Endothelial cell of umbilical vein (primary cell): ENCODE measurements around the gene LAMC3. TPM values are rescaled to one million over a fixed set of nuclear protein-coding genes. Genes with fewer than 3 reads are reported as not detected.

Experiments used
- BruUV-seq: library from RNA; stranded (reverse); fragments of 400-500 nt; replicated peaks from 2 replicates; lab custom pipeline; 2021; lab: Mats Ljungman, UMichigan
- CTCF ChIA-PET: fragments of 300-600, 350-600 bp; sonication (Branson Sonifier 250); formaldehyde crosslinking; loops from one replicate; lab custom pipeline; 2021; ENCODE audit warnings: antibody characterized with exemption, inconsistent platforms; lab: Charles Lee
- POLR2A ChIA-PET: fragments of 300-600, 350-600 bp; sonication (Branson Sonifier 250); formaldehyde crosslinking; loops from one replicate; lab custom pipeline; 2021; ENCODE audit warnings: antibody characterized with exemption, inconsistent platforms; lab: Charles Lee
- DNase-seq: peaks from one replicate; pipeline ENCODE4 v3.0.0-alpha.2; 2011; ENCODE audit warnings: low read depth, low spot score
- FAIRE-seq: peaks from 2 replicates; lab custom pipeline; 2011; peaks lifted over from hg19 to GRCh38; lab: Jason Lieb, UNC
- H2AFZ ChIP-seq: 2 replicates; pipeline ENCODE4 v1.6.0; 2012; ENCODE audit warnings: low read depth, low read length, control low read depth, inconsistent platforms
- H3K27ac ChIP-seq: 2 replicates; pipeline ENCODE4 v1.5.1; 2011; ENCODE audit warnings: low read depth, mild to moderate bottlenecking, control low read depth, low read length, moderate library complexity; ENCODE audit not compliant: insufficient read depth
- H3K27me3 ChIP-seq, 2 experiments: 2 replicates each; pipeline versions ENCODE4 v1.6.0 to v1.6.1; 2011; ENCODE audit warnings: low read length in 2 of 2, mixed read lengths in 1 of 2; ENCODE audit not compliant: control insufficient read depth in 2 of 2, insufficient read depth in 2 of 2
- H3K36me3 ChIP-seq, 2 experiments: 2 replicates in 1 of 2; 3 replicates in 1 of 2; pipeline ENCODE4 v1.5.1; 2011; ENCODE audit warnings: low read length in 2 of 2, mild to moderate bottlenecking in 1 of 2, moderate library complexity in 1 of 2; ENCODE audit not compliant: control insufficient read depth in 2 of 2, insufficient read depth in 2 of 2; ENCODE audit errors: extremely low read depth in 1 of 2
- H3K4me1 ChIP-seq: 3 replicates; pipeline ENCODE4 v1.5.1; 2011; ENCODE audit warnings: mild to moderate bottlenecking, low read length; ENCODE audit not compliant: control insufficient read depth, insufficient read depth; ENCODE audit errors: extremely low read depth
- H3K4me2 ChIP-seq: 2 replicates; pipeline ENCODE4 v1.6.1; 2011; ENCODE audit warnings: low read length, control low read depth, mixed read lengths; ENCODE audit not compliant: insufficient read depth
- H3K4me3 ChIP-seq, 3 experiments: fragments of 200-600 bp in 1 of 3; sonication (generic), shearing (Covaris generic) in 1 of 3; replicated peaks in 1 of 3; 2 replicates each; pipeline ENCODE4 v1.5.1; 2011 to 2016; ENCODE audit warnings: control low read depth in 3 of 3, low read length in 3 of 3, mild to moderate bottlenecking in 2 of 3, inconsistent platforms in 1 of 3, low read depth in 1 of 3, moderate library complexity in 1 of 3; ENCODE audit not compliant: insufficient read depth in 1 of 3
- H3K79me2 ChIP-seq: 2 replicates; pipeline ENCODE4 v1.6.0; 2012; ENCODE audit warnings: low read length, inconsistent platforms; ENCODE audit not compliant: control insufficient read depth, insufficient read depth
- H3K9ac ChIP-seq: replicated peaks from 2 replicates; pipeline ENCODE3; 2011; ENCODE audit warnings: low read length, control low read depth; ENCODE audit not compliant: insufficient read depth; ENCODE audit errors: extremely low read depth
- H3K9me1 ChIP-seq: replicated peaks from 3 replicates; pipeline ENCODE4 v1.6.0; 2011; ENCODE audit warnings: mild to moderate bottlenecking, low read length; ENCODE audit not compliant: control insufficient read depth, insufficient read depth; ENCODE audit errors: extremely low read depth
- H3K9me3 ChIP-seq: replicated peaks from 2 replicates; pipeline ENCODE4 v1.5.1; 2012; ENCODE audit warnings: low read length, inconsistent platforms; ENCODE audit not compliant: control insufficient read depth, insufficient read depth
- H4K20me1 ChIP-seq: replicated peaks from 2 replicates; pipeline ENCODE3; 2011; ENCODE audit warnings: mild to moderate bottlenecking, low read length; ENCODE audit not compliant: control insufficient read depth, insufficient read depth; ENCODE audit errors: extremely low read depth
- EZH2 ChIP-seq: IDR thresholded peaks from 2 replicates; pipeline ENCODE4 v1.6.1; 2012; ENCODE audit warnings: borderline replicate concordance, low read depth, mild to moderate bottlenecking, moderate library complexity, low read length, inconsistent platforms; ENCODE audit not compliant: severe bottlenecking
- FOS ChIP-seq: IDR thresholded peaks from 2 replicates; pipeline ENCODE4 v1.6.1; 2011; ENCODE audit warnings: mild to moderate bottlenecking, low read length, moderate library complexity, borderline replicate concordance; ENCODE audit not compliant: insufficient read depth
- GATA2 ChIP-seq: IDR thresholded peaks from 2 replicates; pipeline ENCODE4 v1.7.0; 2011; ENCODE audit warnings: low read depth, mild to moderate bottlenecking, moderate library complexity, mixed read lengths, low read length; ENCODE audit not compliant: insufficient read length, insufficient read depth
- JUN ChIP-seq: IDR thresholded peaks from 2 replicates; pipeline ENCODE4 v1.6.1; 2011; ENCODE audit warnings: borderline replicate concordance, low read depth; ENCODE audit not compliant: insufficient read length, insufficient read depth
- MAX ChIP-seq: IDR thresholded peaks from 2 replicates; pipeline ENCODE4 v1.6.1; 2011; ENCODE audit not compliant: insufficient read depth, insufficient read length
- MYC ChIP-seq: IDR thresholded peaks from one replicate; pipeline ENCODE4 v1.6.1; 2011; ENCODE audit warnings: mild to moderate bottlenecking, low read depth, low read length
- POLR2A ChIP-seq: IDR thresholded peaks from 2 replicates; pipeline ENCODE4 v1.6.1; 2012; ENCODE audit warnings: low read depth, mild to moderate bottlenecking, control low read depth, low read length
- POLR2AphosphoS5 ChIP-seq: IDR thresholded peaks from 2 replicates; pipeline ENCODE4 v1.6.1; 2012; ENCODE audit warnings: low read depth, mild to moderate bottlenecking, control low read depth, low read length, moderate library complexity; ENCODE audit not compliant: insufficient read depth
- dilution Hi-C: fragments of 300-500 bp; cut with MboI; formaldehyde crosslinking; loops from one replicate; pipeline ENCODE4 v1.15.0; 2019; ENCODE audit warnings: low sequenced_read_pairs; ENCODE audit not compliant: extremely low pct_ligation_motif_present
- intact Hi-C: fragments of 100-400 bp; cut with micrococcal nuclease; formaldehyde crosslinking; loops from one replicate; pipeline ENCODE4 v1.10.0; 2022
- polyA plus RNA-seq, 4 experiments: library from polyadenylated mRNA; depleted of rRNA in 3 of 4; stranded (reverse) in 3 of 4; unstranded in 1 of 4; fragments of >200 nt; gene quantifications; 2 replicates each; pipeline versions ENCODE4 v1.2.1 to v1.2.3, GENCODE V29; 2011 to 2012; ENCODE audit warnings: missing spikeins in 1 of 4
- total RNA-seq: library from RNA; stranded (reverse); gene quantifications from 2 replicates; pipeline ENCODE4 v1.2.3, GENCODE V29; 2021
- TF ChIP-seq, protein P1 (sequence below), 2 donors: IDR thresholded peaks; 1 replicate in 1 of 2; 2 replicates in 1 of 2; pipeline ENCODE4 v1.5.1; 2011; ENCODE audit warnings: low read length in 2 of 2, mild to moderate bottlenecking in 2 of 2, moderate library complexity in 2 of 2, control low read depth in 1 of 2, inconsistent platforms in 1 of 2, low read depth in 1 of 2; ENCODE audit not compliant: insufficient read depth in 1 of 2; ENCODE audit errors: extremely low read depth in 1 of 2

Gene LAMC3
- total and polyA plus RNA-seq, 2 donors (not counting 3 experiments of a cell fraction or from before 2014, with no cell fraction given), result 0.18 to 0.38 TPM

DNA sequence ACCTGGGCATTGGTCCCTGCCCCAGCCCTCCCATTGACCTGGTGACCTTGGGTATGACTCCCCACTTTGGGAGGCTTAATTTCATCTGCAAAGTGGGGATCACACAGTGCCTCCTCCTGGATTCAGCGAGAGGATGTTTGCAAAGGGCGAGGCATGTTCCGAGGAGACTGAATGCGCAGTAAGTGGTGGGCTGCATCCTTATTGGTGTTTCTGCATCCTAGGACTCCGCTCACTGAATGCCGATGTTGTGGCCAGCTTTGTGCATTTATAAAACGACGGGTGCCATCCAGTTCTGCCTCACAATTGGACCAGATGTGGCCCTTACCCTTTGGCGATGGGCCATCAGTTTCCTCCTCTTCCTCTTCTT, 63.9 kb downstream of the LAMC3 start:
- H3K9ac ChIP-seq, result no peak overlapping the region
- no peaks in the 10 kb centered on the region for H4K20me1 ChIP-seq
- dilution Hi-C loops (no loop called here), intact Hi-C loops (no loop called here)
- DNase-seq, result no peak
- no peak for FAIRE-seq
- BruUV-seq, result no TSS peak
- H3K9me3 ChIP-seq, result no peaks in the 10 kb centered on the region
- TF ChIP-seq GATA2 (no peak), POLR2AphosphoS5 (no peak), MYC (no peak), POLR2A (no peak), FOS (no peak), MAX (no peak), JUN (no peak), EZH2 (no peak)
- TF ChIP-seq, protein P1, sequence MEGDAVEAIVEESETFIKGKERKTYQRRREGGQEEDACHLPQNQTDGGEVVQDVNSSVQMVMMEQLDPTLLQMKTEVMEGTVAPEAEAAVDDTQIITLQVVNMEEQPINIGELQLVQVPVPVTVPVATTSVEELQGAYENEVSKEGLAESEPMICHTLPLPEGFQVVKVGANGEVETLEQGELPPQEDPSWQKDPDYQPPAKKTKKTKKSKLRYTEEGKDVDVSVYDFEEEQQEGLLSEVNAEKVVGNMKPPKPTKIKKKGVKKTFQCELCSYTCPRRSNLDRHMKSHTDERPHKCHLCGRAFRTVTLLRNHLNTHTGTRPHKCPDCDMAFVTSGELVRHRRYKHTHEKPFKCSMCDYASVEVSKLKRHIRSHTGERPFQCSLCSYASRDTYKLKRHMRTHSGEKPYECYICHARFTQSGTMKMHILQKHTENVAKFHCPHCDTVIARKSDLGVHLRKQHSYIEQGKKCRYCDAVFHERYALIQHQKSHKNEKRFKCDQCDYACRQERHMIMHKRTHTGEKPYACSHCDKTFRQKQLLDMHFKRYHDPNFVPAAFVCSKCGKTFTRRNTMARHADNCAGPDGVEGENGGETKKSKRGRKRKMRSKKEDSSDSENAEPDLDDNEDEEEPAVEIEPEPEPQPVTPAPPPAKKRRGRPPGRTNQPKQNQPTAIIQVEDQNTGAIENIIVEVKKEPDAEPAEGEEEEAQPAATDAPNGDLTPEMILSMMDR (IDR thresholded peaks at IDR 0.05; ENCODE audit: extremely low read depth in 1 of 2, insufficient read depth in 1 of 2, low read depth in 1 of 2, low read length in 2 of 2), result no peak
- H2AFZ ChIP-seq, result no peak overlapping the region
- H3K36me3 ChIP-seq, result no peaks in the 10 kb centered on the region
- no peaks in the 10 kb centered on the region for H3K79me2 ChIP-seq
- H3K4me3 ChIP-seq, result no peak overlapping the region
- H3K4me2 ChIP-seq, result no peak overlapping the region
- H3K4me1 ChIP-seq, result no peaks in the 10 kb centered on the region
- ChIA-PET CTCF (no interaction called here), POLR2A (no interaction called here)
- no peak overlapping the region for H3K27ac ChIP-seq
- H3K9me1 ChIP-seq, result no peaks in the 10 kb centered on the region
- H3K27me3 ChIP-seq, result no peaks in the 10 kb centered on the region
